B cell (primary cell): ENCODE measurements around the gene SUGCT. TPM values are rescaled to one million over a fixed set of nuclear protein-coding genes. Genes with fewer than 3 reads are reported as not detected.

Source experiments
- ATAC-seq: fragments of 200-7000 bp; cut with Tn5 transposase; one replicate; pipeline ENCODE4 v1.10.0; 2021; ENCODE audit warnings: low read depth, mild to moderate bottlenecking, moderate number of reproducible peaks, moderate library complexity
- CTCF ChIA-PET: fragments of 350-600 bp; sonication (Branson Sonifier 250); formaldehyde crosslinking; loops from one replicate; lab custom pipeline; 2021; ENCODE audit warnings: antibody characterized with exemption, inconsistent platforms; lab: Charles Lee
- POLR2A ChIA-PET: fragments of 350-600 bp; sonication (Branson Sonifier 250); formaldehyde crosslinking; loops from one replicate; lab custom pipeline; 2021; ENCODE audit warnings: antibody characterized with exemption; lab: Charles Lee
- DNase-seq: peaks from one replicate; pipeline ENCODE4 v3.0.0; 2013
- H2AFZ ChIP-seq: 2 replicates; pipeline ENCODE4 v1.6.1; 2012; ENCODE audit warnings: mild to moderate bottlenecking, low read depth, low read length; ENCODE audit not compliant: insufficient read depth, poor library complexity, severe bottlenecking
- H3K27ac ChIP-seq, 2 donors: 1 replicate in 1 of 2; 2 replicates in 1 of 2; pipeline ENCODE4 v1.5.1; 2012 to 2013; ENCODE audit warnings: low read length in 2 of 2, mild to moderate bottlenecking in 2 of 2, moderate library complexity in 1 of 2
- H3K27me3 ChIP-seq, 4 experiments: fragments of 200-600 bp in 1 of 4; sonication (generic) in 1 of 4; replicated peaks in 1 of 4; 1 replicate in 2 of 4; 2 replicates in 2 of 4; pipeline versions ENCODE4 v1.6.1 to v1.7.0; 2013 to 2016; ENCODE audit warnings: low read length in 3 of 4, mild to moderate bottlenecking in 2 of 4, mixed read lengths in 1 of 4, moderate library complexity in 1 of 4; ENCODE audit not compliant: insufficient read depth in 4 of 4, control insufficient read depth in 3 of 4; ENCODE audit errors: control extremely low read depth in 1 of 4
- H3K36me3 ChIP-seq, 2 experiments: replicated peaks in 1 of 2; 1 replicate in 1 of 2; 2 replicates in 1 of 2; pipeline versions ENCODE4 v1.6.1 to v1.7.1; 2013; ENCODE audit warnings: low read length in 1 of 2; ENCODE audit not compliant: insufficient read depth in 2 of 2, control insufficient read depth in 1 of 2; ENCODE audit errors: control extremely low read depth in 1 of 2, extremely low read depth in 1 of 2
- H3K4me1 ChIP-seq, 2 donors: fragments of 200-600 bp in 1 of 2; sonication (generic) in 1 of 2; 1 replicate in 1 of 2; 2 replicates in 1 of 2; pipeline versions ENCODE4 v1.5.1 to v1.6.1; 2013 to 2017; ENCODE audit warnings: low read length in 2 of 2; ENCODE audit not compliant: control insufficient read depth in 2 of 2, insufficient read depth in 2 of 2
- H3K4me2 ChIP-seq: replicated peaks from 2 replicates; pipeline ENCODE3; 2012; ENCODE audit warnings: mild to moderate bottlenecking, low read depth, low read length; ENCODE audit not compliant: poor library complexity, severe bottlenecking
- H3K4me3 ChIP-seq, 5 experiments: fragments of 200-600 bp in 1 of 5; sonication (generic) in 1 of 5; 1 replicate in 3 of 5; 2 replicates in 2 of 5; pipeline versions ENCODE4 v1.5.1 to v1.7.0; 2011 to 2016; ENCODE audit warnings: low read length in 4 of 5, mild to moderate bottlenecking in 4 of 5, low read depth in 2 of 5, control low read depth in 1 of 5, moderate library complexity in 1 of 5; ENCODE audit not compliant: insufficient read depth in 1 of 5; ENCODE audit errors: control extremely low read depth in 1 of 5, extremely low read depth in 1 of 5
- H3K79me2 ChIP-seq: fragments of 200-600 bp; sonication (generic); one replicate; pipeline ENCODE4 v1.6.0; 2016; ENCODE audit warnings: low read length; ENCODE audit not compliant: control insufficient read depth, insufficient read depth
- H3K9ac ChIP-seq: fragments of 200-600 bp; sonication (generic); 2 replicates; pipeline ENCODE4 v1.6.1; 2017; ENCODE audit warnings: mild to moderate bottlenecking, low read length, moderate library complexity
- H3K9me3 ChIP-seq, 3 donors: one replicate each; pipeline versions ENCODE4 v1.6.1 to v1.7.1; 2013; ENCODE audit warnings: low read length in 2 of 3; ENCODE audit not compliant: control insufficient read depth in 2 of 3, insufficient read depth in 1 of 3; ENCODE audit errors: control extremely low read depth in 1 of 3
- H4K20me1 ChIP-seq: 2 replicates; pipeline ENCODE4 v1.6.0; 2012; ENCODE audit warnings: mild to moderate bottlenecking, low read length; ENCODE audit not compliant: insufficient read depth, control insufficient read depth, poor library complexity, severe bottlenecking
- H3K27ac Mint-ChIP-seq: one replicate; pipeline ENCODE4 v1.8.0; 2021; ENCODE audit warnings: mixed read lengths
- H3K27me3 Mint-ChIP-seq: one replicate; pipeline ENCODE4 v1.8.0; 2021; ENCODE audit warnings: mixed read lengths
- H3K4me1 Mint-ChIP-seq: one replicate; pipeline ENCODE4 v1.8.0; 2021; ENCODE audit warnings: mixed read lengths
- H3K4me3 Mint-ChIP-seq: one replicate; pipeline ENCODE4 v1.8.0; 2021; ENCODE audit warnings: mixed read lengths
- H3K9me3 Mint-ChIP-seq: one replicate; pipeline ENCODE4 v1.8.0; 2022; ENCODE audit warnings: mixed read lengths; ENCODE audit not compliant: insufficient read depth
- CTCF ChIP-seq: fragments of 200-600 bp; IDR thresholded peaks from one replicate; pipeline ENCODE4 v1.8.0; 2022; ENCODE audit warnings: antibody characterized with exemption, mild to moderate bottlenecking
- EZH2 ChIP-seq: IDR thresholded peaks from 2 replicates; pipeline ENCODE4 v1.6.1; 2012; ENCODE audit warnings: borderline replicate concordance, low read depth, mild to moderate bottlenecking, moderate library complexity, low read length; ENCODE audit not compliant: insufficient read depth, poor library complexity, severe bottlenecking
- WGBS: methylation state at CpG from one replicate; pipeline ENCODE4 v1.1.5; 2013; ENCODE audit warnings: missing lambda C conversion rate; ENCODE audit not compliant: insufficient coverage; 5-methylcytosine and 5-hydroxymethylcytosine counted together
- intact Hi-C: fragments of 100-400 bp; cut with micrococcal nuclease; formaldehyde crosslinking; loops from one replicate; pipeline ENCODE4 v1.10.0; 2022
- polyA plus RNA-seq: library from polyadenylated mRNA; depleted of rRNA; stranded (reverse); fragments of >200 nt; gene quantifications from 2 replicates; pipeline ENCODE4 v1.2.3, GENCODE V29; 2012
- total RNA-seq, 2 donors: library from RNA; stranded (reverse); fragments of 120-200 nt in 1 of 2; gene quantifications; 1 replicate in 1 of 2; 2 replicates in 1 of 2; pipeline versions ENCODE4 v1.2.3 to v1.2.4, GENCODE V29; 2013 to 2022

Gene SUGCT
- total and polyA plus RNA-seq, 2 donors (not counting 1 experiment from before 2014, with no cell fraction given): 0.19 to 0.86 TPM

- POLR2A ChIA-PET: no interaction called here
- no peaks in the 10 kb centered on the region for H3K79me2 ChIP-seq
- H3K4me1 Mint-ChIP-seq: no peaks in the 10 kb centered on the region
- H3K36me3 ChIP-seq: no peaks in the 10 kb centered on the region
- H3K27ac Mint-ChIP-seq: no peak overlapping the region
- intact Hi-C loops: no loop called here
- no CpG with 5 or more reads among the region's 2 CpGs for WGBS
- ATAC-seq (no peak), DNase-seq (no peak)
- no peaks in the 10 kb centered on the region for H3K9me3 ChIP-seq
- H3K4me3 Mint-ChIP-seq: no peak overlapping the region
- H4K20me1 ChIP-seq: no peaks in the 10 kb centered on the region
- H3K27me3 Mint-ChIP-seq: peaks cover 3% of the 10 kb centered on the region
- no peak overlapping the region for H3K4me2 ChIP-seq
- no peak overlapping the region for H2AFZ ChIP-seq
- TF ChIP-seq EZH2 (no peak), CTCF (no peak)
- H3K4me1 ChIP-seq: no peaks in the 10 kb centered on the region
- H3K9ac ChIP-seq: no peak overlapping the region
- H3K27ac ChIP-seq: no peak overlapping the region
- no peak overlapping the region for H3K4me3 ChIP-seq
- CTCF ChIA-PET: no interaction called here
- no peaks in the 10 kb centered on the region for H3K9me3 Mint-ChIP-seq
- H3K27me3 ChIP-seq: no peaks in the 10 kb centered on the region
Measured at GRCh38 chr7:40784176-40784575, 649.4 kb downstream of the SUGCT start.

DNA sequence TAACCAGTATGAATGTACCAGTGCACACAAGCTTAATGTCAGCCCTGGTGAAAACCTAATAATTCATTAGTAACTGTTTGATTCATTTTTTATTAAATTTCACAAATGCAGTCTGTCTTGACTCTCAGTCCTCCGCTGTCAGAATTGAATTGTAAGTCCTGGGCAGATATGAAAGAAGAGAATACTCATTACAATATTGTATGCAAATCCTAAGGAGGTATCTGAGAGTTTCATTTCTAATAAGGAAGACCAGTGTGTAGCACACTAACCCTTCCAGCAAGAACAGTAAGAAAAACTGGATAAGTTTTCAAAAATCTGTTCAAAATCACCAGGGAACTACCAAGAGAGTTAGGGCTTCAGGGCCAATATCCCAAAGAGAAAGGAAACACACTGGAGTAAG lies 652.1 kb downstream of the SUGCT start:
- no peak overlapping the region for H3K27ac Mint-ChIP-seq
- ChIA-PET CTCF (no interaction called here), POLR2A (no interaction called here)
- Histone ChIP-seq H2AFZ (no peak overlapping the region), H3K9ac (no peak overlapping the region), H4K20me1 (no peaks in the 10 kb centered on the region), H3K79me2 (no peaks in the 10 kb centered on the region), H3K27ac (no peak overlapping the region), H3K4me3 (no peak overlapping the region), H3K9me3 (no peaks in the 10 kb centered on the region), H3K36me3 (no peaks in the 10 kb centered on the region), H3K27me3 (no peaks in the 10 kb centered on the region), H3K4me2 (no peak overlapping the region), H3K4me1 (no peaks in the 10 kb centered on the region)
- H3K4me3 Mint-ChIP-seq: no peak overlapping the region
- H3K9me3 Mint-ChIP-seq: no peaks in the 10 kb centered on the region
- TF ChIP-seq CTCF: no peak
- TF ChIP-seq EZH2: no peak
- no CpG with 5 or more reads among the region's 1 CpG for WGBS
- no peak for DNase-seq
- H3K4me1 Mint-ChIP-seq: no peaks in the 10 kb centered on the region
- ATAC-seq: no peak
- intact Hi-C loops: no loop called here
- H3K27me3 Mint-ChIP-seq: no peaks in the 10 kb centered on the region
